Measurements from ENCODE around the gene SDHC. TPM values are rescaled to one million over a fixed set of nuclear protein-coding genes. Genes with fewer than 3 reads are reported as not detected.

SDHC gene
- total and polyA plus RNA-seq, 2 of the 8 experiments (the other 6 are each of a cell fraction or from before 2014, with no cell fraction given) = 224 to 305 TPM

- H3K14ac ChIP-seq (ENCODE audit: insufficient read length) = no peak overlapping the region
- H3K23ac ChIP-seq (ENCODE audit: insufficient read length) = no peak overlapping the region
- POLR2A ChIA-PET (ENCODE audit: partially characterized antibody) = interaction anchor here (1.1 to 2.3 kb wide), 2 partner anchors 28 to 189 kb away, joined by 6 read pairs; partner anchors contain the start of gene NDUFS2
- H2BK120ac ChIP-seq (replicated peaks; ENCODE audit: low read depth, low read length) = no peak overlapping the region
- H2AFZ ChIP-seq (ENCODE audit: low read length) = no peak overlapping the region
- no peak overlapping the region for H3K9ac ChIP-seq (replicated peaks in 1 of 4; ENCODE audit: extremely low read depth in 1 of 4, low read depth in 3 of 4, low read length in 3 of 4)
- no peak overlapping the region for H4K5ac ChIP-seq (ENCODE audit: insufficient read length, low read depth, low read length)
- no peak overlapping the region for H3K4me2 ChIP-seq (ENCODE audit: insufficient read depth in 1 of 2, low read depth in 2 of 2, low read length in 2 of 2)
- H3K18ac ChIP-seq (ENCODE audit: extremely low read depth, low read length) = no peak overlapping the region
- no peaks in the 10 kb centered on the region for H4K20me1 ChIP-seq (replicated peaks in 1 of 2; ENCODE audit: control insufficient read depth in 1 of 2, insufficient read depth in 2 of 2, low read length in 2 of 2)
- H3K36me3 ChIP-seq (ENCODE audit: control insufficient read depth in 2 of 4, insufficient read depth in 4 of 4, low read length in 3 of 4) = no peaks in the 10 kb centered on the region
- H2BK12ac ChIP-seq (ENCODE audit: low read depth, low read length) = no peak overlapping the region
- H3K4ac ChIP-seq (replicated peaks; ENCODE audit: insufficient read length, low read depth, low read length) = no peak overlapping the region
- no peak overlapping the region for H4K8ac ChIP-seq (ENCODE audit: extremely low read depth, insufficient read depth, low read length)
- H3K4me1 ChIP-seq (replicated peaks in 1 of 4; ENCODE audit: control insufficient read depth in 3 of 4, insufficient read depth in 4 of 4, low read length in 3 of 4) = peaks cover 0 to 1% (median 0%) of the 10 kb centered on the region in 4 experiments; a peak in 1 of 7 replicates
- H3K27me3 ChIP-seq (replicated peaks in 1 of 4; ENCODE audit: control insufficient read depth in 3 of 4, extremely low read depth in 1 of 4, insufficient read depth in 3 of 4, low read length in 3 of 4) = no peaks in the 10 kb centered on the region
- FAIRE-seq (no peak), DNase-seq (ENCODE audit: low read depth in 1 of 2, low spot score in 2 of 2) (no peak)
- peaks cover 7% of the 10 kb centered on the region for H3K23me2 ChIP-seq (ENCODE audit: low read depth, low read length)
- no peaks in the 10 kb centered on the region for H3K9me3 ChIP-seq (ENCODE audit: insufficient read depth in 2 of 2, low read depth in 1 of 2, low read length in 1 of 2)
- H3K4me3 ChIP-seq (ENCODE audit: extremely low read depth in 1 of 4, insufficient read depth in 2 of 4, low read depth in 3 of 4, low read length in 4 of 4) = no peak overlapping the region
- CTCF ChIA-PET (ENCODE audit: partially characterized antibody) = interaction anchor here (0.7 to 1.5 kb wide), 3 partner anchors 9 to 175 kb away, joined by 3 to 4 read pairs (median 3); no protein-coding TSS in a partner anchor
- H3K27ac ChIP-seq (ENCODE audit: low read depth, low read length) = no peak overlapping the region
- 94% methylated on average over 8 of the region's 8 CpGs; no CpG with 5 or more reads in 1 of the 2 experiments for whole genome bisulfite sequencing, 2 experiments (ENCODE audit: extremely low coverage in 1 of 2, insufficient coverage in 1 of 2, insufficient read length in 1 of 2, insufficient replicate concordance in 2 of 2, low coverage in 1 of 2, low lambda C conversion rate in 2 of 2, missing lambda C conversion rate in 1 of 2)
- H3K79me2 ChIP-seq (ENCODE audit: control insufficient read depth in 1 of 2, insufficient read depth in 2 of 2, low read length in 2 of 2) = no peaks in the 10 kb centered on the region
- no peak overlapping the region for H2BK15ac ChIP-seq (ENCODE audit: low read length)
- no peak overlapping the region for H2BK20ac ChIP-seq (ENCODE audit: low read length)
- no peak overlapping the region for H2AK5ac ChIP-seq (ENCODE audit: low read depth, low read length)
- no peak overlapping the region for H3K56ac ChIP-seq (replicated peaks; ENCODE audit: insufficient read length, low read depth, low read length)
- H2BK5ac ChIP-seq (ENCODE audit: low read depth, low read length) = no peak overlapping the region
- no peak overlapping the region for H4K91ac ChIP-seq (replicated peaks; ENCODE audit: insufficient read length, low read length)
- no peaks in the 10 kb centered on the region for H3K79me1 ChIP-seq (ENCODE audit: low read depth, low read length)
- TF ChIP-seq CBX8 (IDR thresholded peaks at IDR 0.05; ENCODE audit: borderline replicate concordance, low read depth, low read length) (no peak), EP300 (IDR thresholded peaks at IDR 0.05; ENCODE audit: borderline replicate concordance in 1 of 2, low read depth in 2 of 2, low read length in 2 of 2) (no peak), ZNF274 (IDR thresholded peaks at IDR 0.05; ENCODE audit: borderline replicate concordance, extremely low read depth, low read length) (no peak), TCF12 (IDR thresholded peaks at IDR 0.05; ENCODE audit: low read depth, low read length) (no peak), SIRT6 (IDR thresholded peaks at IDR 0.05; ENCODE audit: low read length) (no peak), TBP (IDR thresholded peaks at IDR 0.05; ENCODE audit: low read depth, low read length) (no peak), NRF1 (IDR thresholded peaks at IDR 0.05; ENCODE audit: low read depth, low read length) (no peak), CTCF (IDR thresholded peaks at IDR 0.05; ENCODE audit: control extremely low read depth in 1 of 3, insufficient read depth in 1 of 3, low read depth in 1 of 3, low read length in 3 of 3) (no peak), RNF2 (IDR thresholded peaks at IDR 0.05; ENCODE audit: borderline replicate concordance, low read depth, low read length, missing control alignments, poor library complexity, severe bottlenecking) (no peak), CHD2 (IDR thresholded peaks at IDR 0.05; ENCODE audit: low read length) (no peak), FOSL1 (IDR thresholded peaks at IDR 0.05; ENCODE audit: insufficient read depth, low read depth, low read length) (no peak)
Measured at GRCh38 chr1:161391611-161392010, 77.4 kb downstream of the SDHC start.

Measured in H1 (cell line).